Activated naive CD4-positive, alpha-beta T cell treated with anti-CD3 and anti-CD28 coated beads for 36 hours (primary cell): ENCODE results near the gene OR5K2. TPM values are rescaled to one million over a fixed set of nuclear protein-coding genes. Genes with fewer than 3 reads are reported as not detected.
A peak's percentile ranks its signal among the peaks of the same experiment; 100 is the strongest.

Experiments
- CTCF ChIA-PET: fragments of 350-600 bp; sonication (Branson Sonifier 250); formaldehyde crosslinking; loops from one replicate; lab custom pipeline; 2021; ENCODE audit warnings: antibody characterized with exemption; lab: Charles Lee
- DNase-seq: peaks from one replicate; pipeline ENCODE4 v3.0.0-alpha.2; 2020
- H3K27ac Mint-ChIP-seq: one replicate; pipeline ENCODE4 v1.8.0; 2021; ENCODE audit warnings: mild to moderate bottlenecking, mixed read lengths
- H3K27me3 Mint-ChIP-seq: one replicate; pipeline ENCODE4 v1.8.0; 2021; ENCODE audit warnings: low read depth, mixed read lengths
- H3K36me3 Mint-ChIP-seq: one replicate; pipeline ENCODE4 v1.8.0; 2021; ENCODE audit warnings: low read depth, mixed read lengths
- H3K4me1 Mint-ChIP-seq: one replicate; pipeline ENCODE4 v1.8.0; 2021; ENCODE audit warnings: low read depth, mixed read lengths
- H3K4me3 Mint-ChIP-seq: one replicate; pipeline ENCODE4 v1.8.0; 2021; ENCODE audit warnings: mild to moderate bottlenecking, moderate library complexity, mixed read lengths
- H3K9me3 Mint-ChIP-seq: one replicate; pipeline ENCODE4 v1.8.0; 2021; ENCODE audit warnings: mixed read lengths
- intact Hi-C: fragments of 100-400 bp; cut with micrococcal nuclease; formaldehyde crosslinking; loops from one replicate; pipeline ENCODE4 v1.15.1; 2023
- total RNA-seq, 2 experiments: library from RNA; stranded (reverse); gene quantifications; one replicate each; pipeline ENCODE4 v1.2.3, GENCODE V29; 2021

OR5K2 gene
- total RNA-seq, 2 experiments from 2014 or later: not detected

DNA sequence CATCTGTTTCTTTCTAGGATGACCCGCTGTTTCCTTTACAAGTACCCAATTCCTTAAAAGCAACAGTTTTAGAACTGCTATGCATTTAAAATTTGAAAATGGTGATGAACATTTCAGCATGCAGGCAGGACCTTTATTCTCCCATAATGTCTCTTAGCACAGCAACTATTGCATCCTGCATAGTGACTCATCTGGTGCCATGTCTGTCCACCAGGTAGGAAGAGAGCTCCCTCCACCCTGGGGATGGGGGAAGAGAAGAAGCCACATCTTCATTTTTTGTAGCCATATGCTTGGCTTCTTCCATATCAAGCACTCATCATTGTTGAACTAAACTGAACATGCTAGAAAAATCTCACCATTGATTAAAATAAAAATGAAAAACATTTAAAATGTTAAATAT, 44.2 kb downstream of the OR5K2 start:
- Mint-ChIP-seq H3K36me3 (no peaks in the 10 kb centered on the region), H3K27me3 (no peaks in the 10 kb centered on the region), H3K27ac (no peak overlapping the region), H3K4me1 (peaks cover 37% of the 10 kb centered on the region), H3K4me3 (no peak overlapping the region), H3K9me3 (no peaks in the 10 kb centered on the region)
- CTCF ChIA-PET: no interaction called here
- DNase-seq: no peak
- intact Hi-C loops: no loop called here

DNA sequence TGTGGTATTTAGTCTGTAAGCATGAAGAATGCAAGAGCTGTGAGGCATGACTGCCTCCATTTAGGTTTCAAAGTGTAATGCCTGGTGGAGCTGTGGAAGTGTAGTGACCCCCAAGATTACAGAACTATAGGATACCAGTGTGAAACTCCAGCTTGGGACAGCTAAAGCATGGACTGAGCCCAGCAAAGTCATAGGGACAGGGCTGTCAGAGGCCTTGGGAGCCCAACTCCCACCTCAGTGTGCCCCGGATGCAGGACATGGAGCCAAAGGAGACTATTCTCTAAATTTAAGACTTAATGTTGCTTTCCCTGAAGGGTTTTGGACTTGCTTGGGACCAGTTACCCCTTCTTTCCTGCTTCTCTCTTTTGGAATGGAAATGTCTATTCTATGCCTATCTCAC, 45.1 kb downstream of the OR5K2 start:
- Mint-ChIP-seq H3K36me3 (no peaks in the 10 kb centered on the region), H3K4me1 (peaks cover 31% of the 10 kb centered on the region), H3K27ac (no peak overlapping the region), H3K27me3 (no peaks in the 10 kb centered on the region), H3K4me3 (no peak overlapping the region), H3K9me3 (no peaks in the 10 kb centered on the region)
- DNase-seq: no peak
- intact Hi-C loops: no loop called here
- CTCF ChIA-PET: no interaction called here

DNA sequence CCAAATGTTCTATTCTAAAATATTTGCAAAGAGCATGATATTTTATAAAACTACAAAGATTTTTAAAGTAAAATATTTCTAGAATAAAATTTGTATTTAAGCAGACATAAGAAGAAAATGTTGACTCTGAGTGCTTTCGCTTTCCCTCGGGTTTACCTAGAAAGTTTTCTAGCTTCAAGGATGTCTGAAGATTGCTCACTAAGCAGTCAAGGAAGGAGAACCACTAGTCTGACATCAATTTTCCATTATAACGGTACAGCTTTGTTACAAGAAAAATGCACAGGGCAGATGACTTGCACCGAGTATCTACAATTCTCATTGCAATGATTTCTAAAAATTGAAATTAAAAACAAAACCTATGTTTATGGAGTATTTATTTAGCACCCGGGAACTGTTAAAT, 48.5 kb downstream of the OR5K2 start:
- Mint-ChIP-seq H3K9me3 (no peaks in the 10 kb centered on the region), H3K27me3 (peaks cover 2% of the 10 kb centered on the region), H3K4me3 (no peak overlapping the region), H3K4me1 (peaks cover 17% of the 10 kb centered on the region), H3K27ac (peak overlapping the region; percentile 44), H3K36me3 (no peaks in the 10 kb centered on the region)
- CTCF ChIA-PET: interaction anchor here (1.1 kb wide), 1 partner anchor 21 kb away, joined by 3 read pairs; no protein-coding TSS in a partner anchor
- intact Hi-C loops: loop anchor here (1.0 kb wide), 2 partner anchors 10 kb away; no protein-coding TSS in a partner anchor
- DNase-seq: no peak

Other genes starting within 250 kb of the OR5K2 start
- gene OR5H6, start 233.4 kb upstream of the OR5K2 start, total RNA-seq: not detected
- gene OR5H2, start 215.2 kb upstream of the OR5K2 start, total RNA-seq: not detected
- not detected for gene OR5K4, start 143.8 kb upstream of the OR5K2 start, total RNA-seq
- gene OR5K3, start 107.0 kb upstream of the OR5K2 start, total RNA-seq: not detected
- gene OR5K1, start 34.5 kb upstream of the OR5K2 start, total RNA-seq: not detected
- 10 to 100 TPM; 91.7 to 94.6 TPM for gene CLDND1, start 25.2 kb downstream of the OR5K2 start, total RNA-seq
- under 1 TPM; 0.25 to 0.26 TPM for gene GPR15, start 34.3 kb downstream of the OR5K2 start, total RNA-seq
- 10 to 100 TPM; 22.0 to 22.3 TPM for gene CPOX, start 95.9 kb downstream of the OR5K2 start, total RNA-seq